GM08714 (cell line): ENCODE results near the gene SCAMP5.

ENCODE experiments used
- H3K4me3 ChIP-seq: fragments of 200-500 bp; sonication (Bioruptor generic); 2 replicates; pipeline ENCODE4 v1.5.1; 2014; ENCODE audit warnings: mild to moderate bottlenecking, low read length, inconsistent platforms
- ZNF274 ChIP-seq: IDR thresholded peaks from 2 replicates; pipeline ENCODE4 v1.6.1; 2012; ENCODE audit warnings: mild to moderate bottlenecking, low read depth, low read length

SCAMP5 gene

GRCh38 chr15:75038231-75038630, 42.9 kb downstream of the SCAMP5 start:
- no peak overlapping the region for H3K4me3 ChIP-seq
- no peak for TF ChIP-seq ZNF274

DNA sequence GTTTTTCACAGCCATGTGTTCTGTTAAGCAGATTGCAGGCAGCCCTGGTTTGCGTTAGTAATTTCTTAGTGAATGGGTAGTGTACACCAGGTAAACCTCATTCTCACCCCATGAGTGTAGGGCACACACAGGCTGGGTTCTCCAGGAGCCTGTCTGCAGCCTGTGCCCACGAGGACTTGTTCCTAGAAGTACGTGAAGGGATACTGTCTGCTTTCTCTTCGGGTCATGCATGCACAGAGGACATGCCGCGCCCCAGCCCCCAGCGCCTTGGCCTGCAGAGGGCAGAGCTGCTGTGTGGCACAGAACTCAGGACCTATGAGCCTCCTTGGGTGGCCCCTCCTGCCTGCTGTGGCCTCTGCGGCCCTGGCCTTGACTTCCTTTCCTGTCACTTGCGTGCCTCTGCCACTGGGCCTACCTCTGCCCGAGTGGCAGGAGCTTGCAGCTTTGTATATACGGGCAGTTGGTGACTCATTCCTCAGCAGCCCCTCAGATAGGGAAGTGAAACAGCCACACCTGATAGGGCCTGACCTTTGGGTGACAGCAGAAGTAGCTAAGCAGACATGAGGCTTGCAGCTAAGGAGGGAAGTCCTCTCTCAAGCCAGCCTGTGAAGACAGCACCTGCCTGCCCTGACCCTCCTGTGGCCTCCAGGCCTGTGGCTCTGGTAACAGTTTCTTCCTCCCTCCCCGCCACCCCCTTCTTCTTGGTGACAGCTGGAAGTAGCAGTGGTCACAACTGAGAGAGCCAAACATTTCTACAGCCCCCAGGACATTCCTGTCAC, 47.6 kb downstream of the SCAMP5 start:
- no peak overlapping the region; the same call in 1 of the 2 replicates for H3K4me3 ChIP-seq
- TF ChIP-seq ZNF274: no peak

GRCh38 chr15:75043509-75044257, 48.3 kb downstream of the SCAMP5 start:
- TF ChIP-seq ZNF274: no peak
- peak overlapping the region; percentile 7; the same call in 1 of the 2 replicates for H3K4me3 ChIP-seq

GRCh38 chr15:75044258-75044878, 49.0 kb downstream of the SCAMP5 start:
- H3K4me3 ChIP-seq: peak overlapping the region; percentile 7; the same call in 1 of the 2 replicates
- no peak for TF ChIP-seq ZNF274

GRCh38 chr15:75045332-75046015, 50.1 kb downstream of the SCAMP5 start:
- H3K4me3 ChIP-seq: no peak overlapping the region; the same call in 1 of the 2 replicates
- TF ChIP-seq ZNF274: no peak

GRCh38 chr15:75048394-75048793, 53.0 kb downstream of the SCAMP5 start:
- no peak overlapping the region for H3K4me3 ChIP-seq
- no peak for TF ChIP-seq ZNF274

DNA sequence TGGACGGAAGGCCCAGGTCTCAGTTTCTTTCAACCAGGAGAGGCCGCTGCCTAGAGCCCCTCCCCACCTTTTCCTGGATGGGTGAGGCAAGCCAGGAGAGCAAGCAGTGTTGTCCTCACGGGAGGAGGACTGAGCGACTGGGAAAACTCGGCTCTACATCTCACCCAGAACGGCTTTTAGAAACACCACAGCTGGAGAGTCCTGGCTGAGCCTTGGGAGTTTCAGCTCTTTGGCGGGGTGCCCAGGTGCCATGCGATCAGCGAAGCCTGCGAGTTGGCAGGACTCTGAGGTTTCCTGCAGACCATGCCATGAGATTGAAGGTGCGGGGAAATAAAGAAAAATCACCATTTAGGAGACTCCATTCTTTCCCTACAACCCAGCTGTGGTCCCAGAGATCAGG, 54.0 kb downstream of the SCAMP5 start:
- no peak for TF ChIP-seq ZNF274

DNA sequence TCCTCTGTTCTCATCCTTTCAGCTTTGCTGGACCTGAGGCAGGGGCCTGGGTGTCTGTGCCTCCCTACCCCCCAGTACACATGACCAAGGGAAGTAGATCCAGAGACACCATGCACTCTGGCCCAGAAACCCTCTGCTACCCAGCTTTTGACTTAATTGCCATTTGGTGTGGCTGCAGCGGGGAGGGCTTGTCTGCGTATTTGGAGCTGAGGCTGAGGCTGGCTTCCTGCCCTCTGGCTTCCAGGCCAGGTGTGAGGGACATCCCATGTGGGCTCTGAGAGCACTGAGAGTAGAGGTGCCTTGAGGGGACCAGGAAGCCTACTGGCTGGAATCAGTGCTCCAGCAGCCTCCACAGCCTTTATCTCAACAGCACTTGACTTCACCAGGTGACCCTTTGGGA, 54.9 kb downstream of the SCAMP5 start:
- no peak for TF ChIP-seq ZNF274
- H3K4me3 ChIP-seq: no peak overlapping the region

More for the DNA sequence above, 54.0 kb downstream of the SCAMP5 start:
- H3K4me3 ChIP-seq: no peak overlapping the region

- no peak for TF ChIP-seq ZNF274
Measured at GRCh38 chr15:75051191-75051608, 55.8 kb downstream of the SCAMP5 start.

GRCh38 chr15:75051711-75052110, 56.3 kb downstream of the SCAMP5 start:
- H3K4me3 ChIP-seq: no peak overlapping the region
- no peak for TF ChIP-seq ZNF274

More at GRCh38 chr15:75051191-75051608, 55.8 kb downstream of the SCAMP5 start:
- H3K4me3 ChIP-seq: no peak overlapping the region

DNA sequence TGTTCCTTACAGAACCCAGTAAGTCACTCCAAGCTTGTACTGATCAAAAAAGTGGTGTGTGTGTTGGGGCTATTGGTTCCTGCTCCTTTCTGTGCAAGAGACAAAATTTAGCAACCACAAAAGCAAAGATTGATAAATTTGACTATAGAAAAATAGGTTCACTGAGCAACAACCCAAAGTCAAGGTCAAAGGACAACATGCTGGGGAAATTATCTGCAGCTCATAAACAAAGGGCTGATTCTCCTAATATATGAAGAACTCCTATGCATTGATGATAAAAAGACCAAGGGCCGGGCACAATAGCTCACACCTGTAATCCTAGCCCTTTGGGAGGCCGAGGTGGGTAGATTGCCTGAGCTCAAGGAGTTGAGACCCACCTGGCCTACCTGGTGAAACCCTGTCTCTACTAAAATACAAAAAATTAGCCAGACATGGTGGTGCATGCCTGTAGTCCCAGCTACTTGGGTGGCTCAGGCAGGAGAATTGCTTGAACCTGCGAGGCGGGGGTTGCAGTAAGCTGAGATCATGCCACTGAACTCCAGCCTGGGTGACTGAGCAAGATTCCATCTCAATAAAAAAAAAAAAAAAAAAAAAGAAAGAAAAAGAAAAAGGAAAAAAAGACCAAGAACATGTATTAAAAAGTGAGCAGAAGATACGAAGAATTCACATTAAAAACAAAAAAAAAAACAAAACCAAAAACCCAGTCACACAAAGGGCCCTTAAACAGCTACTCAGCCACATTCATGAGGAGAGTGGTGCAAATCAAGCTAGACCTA, 57.8 kb downstream of the SCAMP5 start:
- no peak for TF ChIP-seq ZNF274

DNA sequence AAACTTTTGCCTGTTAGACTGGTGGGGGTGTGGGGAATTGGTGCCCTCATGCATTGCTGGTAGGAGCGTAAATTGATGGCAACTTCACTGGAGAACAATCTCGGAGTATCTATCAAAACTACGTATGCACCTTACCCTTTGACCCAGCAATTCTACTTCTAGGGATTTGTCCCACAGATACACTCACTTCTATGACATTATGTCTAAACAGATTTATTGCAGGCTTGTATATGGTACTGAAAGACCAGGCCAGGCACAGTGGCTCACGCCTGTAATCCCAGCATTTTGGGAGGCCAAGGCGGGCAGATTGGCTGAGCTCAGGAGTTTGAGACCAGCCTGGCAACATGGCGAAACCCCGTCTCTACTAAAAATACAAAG, 58.4 kb downstream of the SCAMP5 start:
- TF ChIP-seq ZNF274: no peak
- no peak overlapping the region for H3K4me3 ChIP-seq

More for the DNA sequence above, 57.8 kb downstream of the SCAMP5 start:
- no peak overlapping the region for H3K4me3 ChIP-seq

- no peak for TF ChIP-seq ZNF274
- H3K4me3 ChIP-seq: no peak overlapping the region
Measured at GRCh38 chr15:75054172-75054897, 59.0 kb downstream of the SCAMP5 start.
